Testis (tissue), 2 donors: ENCODE data around the gene CLTA.

Experiments
- CTCF ChIP-seq, 3 experiments: fragments of 450-650 bp in 2 of 3; fragments of 200-600 bp in 1 of 3; sonication (generic) in 1 of 3; IDR thresholded peaks; one replicate each; pipeline ENCODE4 v1.5.1; 2016 to 2019; ENCODE audit warnings: antibody characterized with exemption in 3 of 3, mild to moderate bottlenecking in 2 of 3, moderate library complexity in 1 of 3
- POLR2A ChIP-seq: fragments of 450-650 bp; IDR thresholded peaks from one replicate; pipeline ENCODE4 v1.6.1; 2017; ENCODE audit warnings: antibody characterized with exemption, mild to moderate bottlenecking, moderate library complexity

- TF ChIP-seq CTCF (IDR thresholded peaks at IDR 0.05) (no peak), POLR2A (no peak)
Measured at GRCh38 chr9:36164372-36164771, 26.3 kb upstream of the CLTA start.
